ENCODE measurements around the gene TGFBR2.

The TGFBR2 gene

GRCh38 chr3:30711151-30711550 lies 104.8 kb downstream of the TGFBR2 start:
- TF ChIP-seq CTCF (IDR thresholded peaks at IDR 0.05; ENCODE audit: insufficient read depth, low read length, poor library complexity, severe bottlenecking), result no peak
- Histone ChIP-seq H3K4me3 (replicated peaks; ENCODE audit: low read depth, low read length) (no peak overlapping the region), H3K27me3 (replicated peaks; ENCODE audit: control insufficient read depth, insufficient read depth, low read length) (no peaks in the 10 kb centered on the region), H3K36me3 (ENCODE audit: control insufficient read depth, insufficient read depth, low read length) (no peaks in the 10 kb centered on the region)
- DNase-seq (ENCODE audit: extremely low read depth, insufficient read length), result no peak

- no peak for TF ChIP-seq CTCF (IDR thresholded peaks at IDR 0.05; ENCODE audit: insufficient read depth, low read length, poor library complexity, severe bottlenecking)
- Histone ChIP-seq H3K4me3 (replicated peaks; ENCODE audit: low read depth, low read length) (no peak overlapping the region), H3K27me3 (replicated peaks; ENCODE audit: control insufficient read depth, insufficient read depth, low read length) (no peaks in the 10 kb centered on the region), H3K36me3 (ENCODE audit: control insufficient read depth, insufficient read depth, low read length) (no peaks in the 10 kb centered on the region)
- DNase-seq (ENCODE audit: extremely low read depth, insufficient read length), result no peak
These were observed 105.5 kb downstream of the TGFBR2 start for GRCh38 chr3:30711867-30712266.

- Histone ChIP-seq H3K27me3 (replicated peaks; ENCODE audit: control insufficient read depth, insufficient read depth, low read length) (no peaks in the 10 kb centered on the region), H3K36me3 (ENCODE audit: control insufficient read depth, insufficient read depth, low read length) (no peaks in the 10 kb centered on the region), H3K4me3 (replicated peaks; ENCODE audit: low read depth, low read length) (no peak overlapping the region)
- no peak for TF ChIP-seq CTCF (IDR thresholded peaks at IDR 0.05; ENCODE audit: insufficient read depth, low read length, poor library complexity, severe bottlenecking)
- DNase-seq (ENCODE audit: extremely low read depth, insufficient read length), result no peak
These were observed 106.6 kb downstream of the TGFBR2 start for GRCh38 chr3:30712991-30713390.

GRCh38 chr3:30713885-30714503 lies 107.6 kb downstream of the TGFBR2 start:
- no peaks in the 10 kb centered on the region for H3K36me3 ChIP-seq (ENCODE audit: control insufficient read depth, insufficient read depth, low read length)
- TF ChIP-seq CTCF (IDR thresholded peaks at IDR 0.05; ENCODE audit: insufficient read depth, low read length, poor library complexity, severe bottlenecking), result no peak
- DNase-seq (ENCODE audit: extremely low read depth, insufficient read length), result no peak
- H3K27me3 ChIP-seq (replicated peaks; ENCODE audit: control insufficient read depth, insufficient read depth, low read length), result no peaks in the 10 kb centered on the region
- no peak overlapping the region for H3K4me3 ChIP-seq (replicated peaks; ENCODE audit: low read depth, low read length)

GRCh38 chr3:30719536-30719935 lies 113.1 kb downstream of the TGFBR2 start:
- no peak for DNase-seq (ENCODE audit: extremely low read depth, insufficient read length)
- no peak for TF ChIP-seq CTCF (IDR thresholded peaks at IDR 0.05; ENCODE audit: insufficient read depth, low read length, poor library complexity, severe bottlenecking)
- Histone ChIP-seq H3K4me3 (replicated peaks; ENCODE audit: low read depth, low read length) (no peak overlapping the region), H3K27me3 (replicated peaks; ENCODE audit: control insufficient read depth, insufficient read depth, low read length) (no peaks in the 10 kb centered on the region), H3K36me3 (ENCODE audit: control insufficient read depth, insufficient read depth, low read length) (no peaks in the 10 kb centered on the region)
